ENCODE measurements around the gene BRAF.
"Not testable (repeated sequence)": the region's sequence is repeated elsewhere in the genome, so short reads cannot be mapped to it uniquely, and the experiment has no call there.

Gene BRAF

GRCh38 chr7:140744005-140744404 is 180.7 kb downstream of the BRAF start (continued):
- TF ChIP-seq CSRNP3 (CRISPR knock-in tag; IDR thresholded peaks at IDR 0.05) (no peak), GLIS3 (CRISPR knock-in tag; IDR thresholded peaks at IDR 0.05) (no peak), PPARA (CRISPR knock-in tag; IDR thresholded peaks at IDR 0.05; ENCODE audit: borderline replicate concordance) (no peak), ZFP30 (CRISPR knock-in tag; IDR thresholded peaks at IDR 0.05) (no peak), RARB (CRISPR knock-in tag; IDR thresholded peaks at IDR 0.05) (no peak), CSDC2 (CRISPR knock-in tag; IDR thresholded peaks at IDR 0.05) (no peak), SNAI2 (CRISPR knock-in tag; IDR thresholded peaks at IDR 0.05) (no peak), ZFP3 (CRISPR knock-in tag; IDR thresholded peaks at IDR 0.05) (no peak), TOX (CRISPR knock-in tag; IDR thresholded peaks at IDR 0.05; ENCODE audit: borderline replicate concordance) (no peak), ISL1 (CRISPR knock-in tag; IDR thresholded peaks at IDR 0.05) (no peak), ARNTL (CRISPR knock-in tag; IDR thresholded peaks at IDR 0.05; ENCODE audit: borderline replicate concordance, low read depth) (no peak), OSR1 (CRISPR knock-in tag; IDR thresholded peaks at IDR 0.05) (no peak), TSHZ2 (CRISPR knock-in tag; IDR thresholded peaks at IDR 0.05) (no peak), TCF4 (CRISPR knock-in tag; IDR thresholded peaks at IDR 0.05; ENCODE audit: borderline replicate concordance) (no peak)

DNA sequence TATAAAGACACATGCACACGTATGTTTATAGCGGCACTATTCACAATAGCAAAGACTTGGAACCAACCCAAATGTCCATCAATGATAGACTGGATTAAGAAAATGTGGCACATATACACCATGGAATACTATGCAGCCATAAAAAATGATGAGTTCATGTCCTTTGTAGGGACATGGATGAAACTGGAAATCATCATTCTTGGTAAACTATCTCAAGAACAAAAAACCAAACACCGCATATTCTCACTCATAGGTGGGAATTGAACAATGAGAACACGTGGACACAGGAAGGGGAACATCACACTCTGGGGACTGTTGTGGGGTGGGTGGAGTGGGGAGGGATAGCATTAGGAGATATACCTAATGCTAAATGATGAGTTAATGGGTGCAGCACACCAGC is 181.5 kb downstream of the BRAF start:
- ATAC-seq = not testable (repeated sequence)

DNA sequence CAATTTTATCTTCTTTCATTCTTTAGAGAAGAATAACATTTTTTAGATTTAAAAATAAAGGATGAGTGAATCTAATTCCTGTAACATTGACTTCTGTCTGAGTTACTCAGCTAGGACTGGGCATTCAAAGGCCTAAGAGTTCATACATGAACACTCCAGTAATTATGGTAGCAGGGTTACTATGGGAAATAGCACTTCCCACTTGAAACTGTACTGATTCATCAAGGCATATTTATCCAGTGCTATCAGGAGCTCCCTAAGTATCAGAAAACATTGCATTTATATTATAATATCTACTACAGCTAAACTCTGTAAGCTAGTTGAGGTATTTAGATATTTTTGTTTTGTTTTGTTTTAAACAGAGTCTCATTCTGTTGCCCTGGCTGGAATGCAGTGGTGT is 186.4 kb downstream of the BRAF start:
- TF ChIP-seq POU6F1 (CRISPR knock-in tag; IDR thresholded peaks at IDR 0.05; ENCODE audit: borderline replicate concordance, low read depth) (no peak), CSDC2 (CRISPR knock-in tag; IDR thresholded peaks at IDR 0.05) (no peak), TCF4 (CRISPR knock-in tag; IDR thresholded peaks at IDR 0.05; ENCODE audit: borderline replicate concordance) (no peak), ZNF8 (CRISPR knock-in tag; IDR thresholded peaks at IDR 0.05) (no peak), SNAI2 (CRISPR knock-in tag; IDR thresholded peaks at IDR 0.05) (no peak), ISL1 (CRISPR knock-in tag; IDR thresholded peaks at IDR 0.05) (no peak), ZNF70 (CRISPR knock-in tag; IDR thresholded peaks at IDR 0.05) (no peak), TOX (CRISPR knock-in tag; IDR thresholded peaks at IDR 0.05; ENCODE audit: borderline replicate concordance) (no peak), ZNF565 (CRISPR knock-in tag; conservative IDR thresholded peaks at IDR 0.05; ENCODE audit: low read depth) (no peak), GLIS3 (CRISPR knock-in tag; IDR thresholded peaks at IDR 0.05) (no peak), RARB (CRISPR knock-in tag; IDR thresholded peaks at IDR 0.05) (no peak), PATZ1 (CRISPR knock-in tag; IDR thresholded peaks at IDR 0.05; ENCODE audit: borderline replicate concordance) (no peak), ESRRG (CRISPR knock-in tag; IDR thresholded peaks at IDR 0.05) (no peak), ZC3H10 (CRISPR knock-in tag; IDR thresholded peaks at IDR 0.05) (no peak), BACH2 (CRISPR knock-in tag; IDR thresholded peaks at IDR 0.05; ENCODE audit: borderline replicate concordance) (no peak), OSR1 (CRISPR knock-in tag; IDR thresholded peaks at IDR 0.05) (no peak), ZFP30 (CRISPR knock-in tag; IDR thresholded peaks at IDR 0.05) (no peak)
- TF ChIP-seq, protein P1, sequence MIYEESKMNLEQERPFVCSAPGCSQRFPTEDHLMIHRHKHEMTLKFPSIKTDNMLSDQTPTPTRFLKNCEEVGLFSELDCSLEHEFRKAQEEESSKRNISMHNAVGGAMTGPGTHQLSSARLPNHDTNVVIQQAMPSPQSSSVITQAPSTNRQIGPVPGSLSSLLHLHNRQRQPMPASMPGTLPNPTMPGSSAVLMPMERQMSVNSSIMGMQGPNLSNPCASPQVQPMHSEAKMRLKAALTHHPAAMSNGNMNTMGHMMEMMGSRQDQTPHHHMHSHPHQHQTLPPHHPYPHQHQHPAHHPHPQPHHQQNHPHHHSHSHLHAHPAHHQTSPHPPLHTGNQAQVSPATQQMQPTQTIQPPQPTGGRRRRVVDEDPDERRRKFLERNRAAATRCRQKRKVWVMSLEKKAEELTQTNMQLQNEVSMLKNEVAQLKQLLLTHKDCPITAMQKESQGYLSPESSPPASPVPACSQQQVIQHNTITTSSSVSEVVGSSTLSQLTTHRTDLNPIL (CRISPR knock-in tag; IDR thresholded peaks at IDR 0.05; ENCODE audit: low read depth) = no peak
- no peak for ATAC-seq
